Jurkat, Clone E6-1 (cell line): ENCODE results near the gene CDC23.
"Not testable (repeated sequence)": the region's sequence is repeated elsewhere in the genome, so short reads cannot be mapped to it uniquely, and the experiment has no call there.

ENCODE experiments used
- DNase-seq: peaks from one replicate; pipeline ENCODE4 v3.0.0-alpha.2; 2011; ENCODE audit warnings: low read depth, low spot score
- H3K4me3 ChIP-seq: 2 replicates; pipeline ENCODE4 v1.5.1; 2011; ENCODE audit warnings: mild to moderate bottlenecking, low read length, control low read depth, moderate library complexity

The CDC23 gene

GRCh38 chr5:138224712-138225111 is 11.6 kb upstream of the CDC23 start:
- H3K4me3 ChIP-seq, result no peak overlapping the region
- no peak for DNase-seq

GRCh38 chr5:138223532-138223931 is 10.4 kb upstream of the CDC23 start:
- DNase-seq, result no peak
- no peak overlapping the region for H3K4me3 ChIP-seq

DNA sequence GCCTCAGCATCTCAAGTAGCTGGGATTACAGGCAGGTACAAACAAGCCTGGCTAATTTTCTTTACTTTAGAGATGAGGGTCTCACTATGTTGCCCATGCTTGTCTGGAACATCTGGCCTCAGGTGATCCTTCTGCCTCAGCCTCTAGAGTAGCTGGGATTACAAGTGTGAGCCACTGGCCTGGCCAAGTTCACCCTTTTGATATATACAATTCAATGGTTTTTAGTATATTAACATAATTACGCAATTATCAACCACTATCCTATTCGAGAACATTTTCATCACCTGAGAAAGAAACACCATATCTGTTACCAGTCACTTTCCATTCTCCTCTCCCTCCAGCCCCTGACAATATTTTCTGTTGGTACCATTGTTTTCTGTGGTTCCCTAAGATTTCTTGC is 3.7 kb upstream of the CDC23 start:
- H3K4me3 ChIP-seq, result no peak overlapping the region

DNA sequence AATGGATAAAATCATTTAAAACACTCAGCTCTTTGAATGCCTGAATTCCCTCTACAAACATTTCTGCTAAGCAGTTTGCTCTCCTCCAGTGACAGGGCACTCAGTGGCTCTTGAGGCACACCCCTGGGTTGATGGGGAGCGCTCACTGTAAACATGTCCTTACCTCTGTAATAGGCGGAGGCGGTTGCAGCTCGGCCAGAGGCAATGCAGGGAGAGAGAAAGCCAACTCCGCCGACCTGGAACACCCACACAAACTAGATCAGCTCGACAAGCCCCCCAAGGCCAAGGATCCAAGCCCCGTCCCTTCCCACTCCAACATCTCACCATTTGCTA is 329 bp downstream of the CDC23 start:
- H3K4me3 ChIP-seq, result peak overlapping the region; percentile 96
- DNase-seq, result no peak

More for the DNA sequence above, 3.7 kb upstream of the CDC23 start:
- DNase-seq, result no peak

- DNase-seq, result no peak
- no peak overlapping the region for H3K4me3 ChIP-seq
Measured at GRCh38 chr5:138210985-138211384, 2.1 kb downstream of the CDC23 start.

GRCh38 chr5:138193859-138194258 is 19.3 kb downstream of the CDC23 start:
- DNase-seq, H3K4me3 ChIP-seq: not testable (repeated sequence)

DNA sequence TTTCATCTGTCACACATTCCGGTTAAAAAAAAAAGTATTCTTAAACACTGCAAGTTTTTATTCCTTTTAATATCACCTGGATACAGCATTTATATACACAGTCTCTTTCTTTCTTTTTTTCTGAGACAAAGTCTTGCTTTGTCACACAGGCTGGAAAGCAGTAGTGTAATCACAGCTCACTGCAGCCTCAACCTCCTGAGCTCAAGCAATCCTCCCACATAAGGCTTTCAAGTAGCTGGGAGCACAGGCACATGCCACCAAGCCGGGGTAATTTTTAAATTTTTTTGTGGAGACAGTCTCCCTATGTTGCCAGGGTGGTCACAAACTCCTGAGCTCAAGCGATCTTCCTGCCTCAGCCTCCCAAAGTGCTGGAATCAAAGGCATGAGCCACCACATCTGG is 20.3 kb downstream of the CDC23 start:
- H3K4me3 ChIP-seq, result no peak overlapping the region
- no peak for DNase-seq

GRCh38 chr5:138188626-138189025 is 24.5 kb downstream of the CDC23 start:
- no peak for DNase-seq

GRCh38 chr5:138186002-138186447 is 27.1 kb downstream of the CDC23 start:
- H3K4me3 ChIP-seq, result no peak overlapping the region

More at GRCh38 chr5:138188626-138189025, 24.5 kb downstream of the CDC23 start:
- H3K4me3 ChIP-seq, result no peak overlapping the region

DNA sequence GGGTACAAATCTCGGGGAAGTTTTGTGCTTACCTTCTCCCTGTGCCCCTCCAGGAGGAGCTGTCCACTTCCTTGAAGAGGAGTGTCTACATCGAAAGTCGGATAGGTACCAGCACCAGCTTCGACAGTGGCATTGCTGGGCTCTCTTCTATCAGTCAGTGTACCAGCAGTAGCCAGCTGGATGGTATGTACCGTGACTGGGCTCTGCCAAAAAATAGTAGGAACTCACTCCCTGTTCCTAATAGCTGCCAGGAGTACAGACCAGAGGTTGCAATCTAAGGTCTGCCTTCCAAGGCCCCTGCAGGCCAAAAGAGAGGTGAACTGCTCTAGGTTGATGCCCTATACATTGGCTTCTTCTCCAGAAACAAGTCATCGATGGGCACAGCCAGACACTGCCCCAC is 30.3 kb downstream of the CDC23 start:
- no peak overlapping the region for H3K4me3 ChIP-seq
- DNase-seq, result no peak

More at GRCh38 chr5:138186002-138186447, 27.1 kb downstream of the CDC23 start:
- no peak for DNase-seq

- no peak for DNase-seq
- no peak overlapping the region for H3K4me3 ChIP-seq
Measured at GRCh38 chr5:138180841-138181240, 32.3 kb downstream of the CDC23 start.

DNA sequence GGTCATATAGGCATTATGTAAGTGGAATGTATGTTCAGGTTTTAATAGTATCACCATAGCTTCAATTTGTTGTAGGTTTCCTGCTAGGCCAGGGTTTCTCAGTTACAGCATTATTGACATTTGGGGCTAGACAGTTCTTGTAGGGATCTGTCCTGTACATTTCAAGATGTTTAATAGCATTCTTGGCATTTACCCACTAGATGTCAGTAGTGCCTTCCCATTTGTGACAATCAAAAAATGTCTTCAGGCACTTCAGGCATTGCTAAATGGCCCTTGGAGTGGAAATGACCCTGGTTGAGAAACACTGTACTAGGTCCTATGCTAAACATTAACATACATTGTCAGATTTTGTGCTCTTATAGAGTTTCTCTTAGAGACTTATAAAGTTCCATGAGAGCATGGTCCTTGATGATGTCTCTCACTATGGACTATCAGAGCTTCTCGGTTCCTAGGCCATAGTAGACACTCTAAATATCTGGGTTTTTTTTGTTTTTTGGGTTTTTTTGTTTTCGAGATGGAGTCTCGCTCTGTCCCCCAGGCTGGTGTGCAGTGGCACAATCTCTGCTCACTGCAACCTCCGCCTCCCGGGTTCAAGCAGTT is 32.8 kb downstream of the CDC23 start:
- DNase-seq, result peak; percentile 71
- peak overlapping the region; percentile 95 for H3K4me3 ChIP-seq

GRCh38 chr5:138179277-138179857 is 33.8 kb downstream of the CDC23 start:
- no peak for DNase-seq
- peak overlapping the region; percentile 95 for H3K4me3 ChIP-seq

DNA sequence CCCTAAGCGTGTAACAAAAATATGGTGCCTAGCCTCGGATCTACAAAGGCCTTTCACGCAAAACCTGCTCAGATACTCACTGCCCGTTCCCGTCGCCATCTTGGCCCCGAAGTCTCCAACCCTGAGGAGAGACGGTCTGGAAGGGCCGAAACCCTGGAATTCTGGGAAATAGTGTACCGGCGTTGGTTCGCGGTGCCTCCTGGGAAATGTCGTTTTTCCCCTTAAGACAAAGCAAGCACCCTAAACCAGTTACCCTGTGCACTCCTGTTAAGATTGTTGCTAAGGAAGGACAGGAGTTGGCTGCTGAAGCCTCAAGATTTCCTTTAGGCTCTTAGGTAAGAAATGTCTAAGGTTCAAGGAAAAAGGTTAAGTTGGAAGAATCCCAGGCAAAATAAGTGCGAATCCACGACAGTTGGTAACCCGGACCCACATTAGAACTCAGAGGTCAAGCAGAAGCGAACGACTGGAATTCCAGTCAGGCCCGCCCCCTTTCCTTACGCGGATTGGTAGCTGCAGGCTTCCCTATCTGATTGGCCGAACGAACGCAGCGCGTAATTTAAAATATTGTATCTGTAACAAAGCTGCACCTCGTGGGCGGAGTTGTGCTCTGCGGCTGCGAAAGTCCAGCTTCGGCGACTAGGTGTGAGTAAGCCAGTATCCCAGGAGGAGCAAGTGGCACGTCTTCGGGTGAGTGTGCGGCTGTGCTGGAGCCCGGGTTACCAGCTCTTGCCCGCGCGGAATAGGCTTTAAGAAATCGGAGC is 34.4 kb downstream of the CDC23 start, which contains the start of the genes BRD8 and KIF20A:
Gene BRD8 (minus strand): TSS at position 115 of the 761 bp plus-strand sequence. CDS start 16 bp downstream, at position 99.
Gene KIF20A (plus strand): TSS at position 597 of the 761 bp plus-strand sequence. CDS start 569 bp downstream, outside the sequence.
- DNase-seq, result peak; percentile 95
- H3K4me3 ChIP-seq, result peak within 1 kb of the TSS; percentile 95

GRCh38 chr5:138177941-138178515 is 35.1 kb downstream of the CDC23 start:
- no peak for DNase-seq

GRCh38 chr5:138170299-138170698 is 42.8 kb downstream of the CDC23 start:
- H3K4me3 ChIP-seq, result no peak overlapping the region
- no peak for DNase-seq

More at GRCh38 chr5:138177941-138178515, 35.1 kb downstream of the CDC23 start:
- H3K4me3 ChIP-seq, result peak overlapping the region; percentile 95

GRCh38 chr5:138169124-138169523 is 44.0 kb downstream of the CDC23 start:
- DNase-seq, result no peak
- H3K4me3 ChIP-seq, result no peak overlapping the region

- no peak for DNase-seq
- no peak overlapping the region for H3K4me3 ChIP-seq
Measured at GRCh38 chr5:138163721-138164120, 49.4 kb downstream of the CDC23 start.

DNA sequence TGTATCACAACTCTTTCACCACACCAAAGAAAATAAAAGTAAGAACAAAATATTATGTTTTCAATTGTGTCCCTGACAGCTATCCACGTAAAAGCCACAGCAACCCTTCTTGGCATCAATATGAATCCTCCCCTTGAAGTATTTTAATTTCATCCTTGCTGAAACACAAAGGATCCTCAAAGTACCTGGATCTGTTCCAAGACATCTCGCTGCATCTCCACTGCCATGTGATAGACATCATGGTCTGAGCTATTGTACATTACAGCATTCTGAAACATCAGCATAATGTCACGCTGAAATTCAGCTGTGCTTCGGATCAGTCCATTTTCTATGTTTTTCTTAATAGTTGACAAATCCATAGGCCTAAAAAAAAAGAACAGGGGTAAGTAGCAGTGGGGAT is 52.4 kb downstream of the CDC23 start:
- DNase-seq, result no peak
- H3K4me3 ChIP-seq, result no peak overlapping the region

DNA sequence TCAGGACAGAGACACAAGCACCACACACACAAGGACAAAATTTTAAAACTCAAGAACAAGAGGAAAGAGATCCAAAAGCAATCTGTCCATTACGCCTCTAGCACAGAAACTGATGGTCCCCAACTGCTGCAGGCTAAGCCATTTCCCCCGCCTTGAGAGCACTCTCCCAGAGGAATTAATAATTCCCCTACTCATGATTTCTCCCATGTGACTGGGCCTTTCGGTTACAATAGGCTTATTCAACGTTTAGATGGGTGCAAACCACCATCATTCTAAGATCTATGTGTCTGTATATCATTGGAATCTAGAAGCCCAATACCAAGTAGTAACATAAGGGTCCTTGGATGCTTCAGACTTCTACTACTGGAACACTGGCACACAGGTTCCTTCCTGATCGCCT is 53.5 kb downstream of the CDC23 start:
- DNase-seq, result no peak
- no peak overlapping the region for H3K4me3 ChIP-seq
